Left cardiac atrium (tissue), 4 donors: ENCODE results near the gene NME2. TPM values are rescaled to one million over a fixed set of nuclear protein-coding genes. Genes with fewer than 3 reads are reported as not detected.
"Not testable (repeated sequence)": the region's sequence is repeated elsewhere in the genome, so short reads cannot be mapped to it uniquely, and the experiment has no call there.

ENCODE experiments used
- ATAC-seq, 2 donors: fragments of 200-7000 bp; cut with Tn5 transposase; one replicate each; pipeline ENCODE4 v1.9.1; 2020; ENCODE audit warnings: mild to moderate bottlenecking in 2 of 2, moderate library complexity in 2 of 2
- DNase-seq: peaks from one replicate; pipeline ENCODE4 v3.0.0-alpha.2; 2020
- intact Hi-C, 2 donors: fragments of 100-400 bp; cut with DNase I; formaldehyde crosslinking; loops; one replicate each; pipeline versions ENCODE4 v1.14.1 to v1.15.1; 2022 to 2023
- total RNA-seq, 2 donors: library from RNA; stranded (reverse); fragmentation: NEBNext Ultra II Directional; extraction: Animal tissue kit (Norgen Biotek cat#: 25700); gene quantifications; one replicate each; pipeline ENCODE4 v1.2.1, GENCODE V29; 2021
- donor health status: DM: no; HTN: yes; CAD: no.
- donor health status: DM: no; HTN: yes; CAD: no; lungs with severe emphysema.
- donor health status: DM: yes; HTN: yes; CAD: no.
- donor health status: Dilated cardiomyopathy.

The NME2 gene
- total RNA-seq, 2 donors from 2014 or later = 350 to 359 TPM

DNA sequence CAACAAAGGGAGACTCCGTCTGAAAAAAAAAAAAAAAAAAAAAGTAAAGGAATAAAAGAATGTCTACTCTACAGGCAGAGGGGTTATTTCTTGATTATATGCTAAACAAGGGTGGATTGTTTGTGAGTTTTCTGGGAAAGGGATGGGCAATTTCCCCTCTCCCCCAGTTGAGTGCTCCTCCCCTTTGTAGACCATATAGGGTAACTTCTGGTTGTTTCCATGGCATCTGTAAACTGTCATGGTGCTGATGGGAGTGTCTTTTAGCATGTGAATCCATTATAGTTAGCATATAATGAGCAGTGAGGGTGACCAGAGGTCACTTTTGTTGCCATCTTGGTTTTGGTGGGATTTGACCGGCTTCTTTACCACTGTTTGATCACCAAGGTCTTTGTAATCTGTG lies 17.0 kb upstream of the NME2 start:
- ATAC-seq (no peak), DNase-seq (no peak)
- intact Hi-C loops = no loop called here

DNA sequence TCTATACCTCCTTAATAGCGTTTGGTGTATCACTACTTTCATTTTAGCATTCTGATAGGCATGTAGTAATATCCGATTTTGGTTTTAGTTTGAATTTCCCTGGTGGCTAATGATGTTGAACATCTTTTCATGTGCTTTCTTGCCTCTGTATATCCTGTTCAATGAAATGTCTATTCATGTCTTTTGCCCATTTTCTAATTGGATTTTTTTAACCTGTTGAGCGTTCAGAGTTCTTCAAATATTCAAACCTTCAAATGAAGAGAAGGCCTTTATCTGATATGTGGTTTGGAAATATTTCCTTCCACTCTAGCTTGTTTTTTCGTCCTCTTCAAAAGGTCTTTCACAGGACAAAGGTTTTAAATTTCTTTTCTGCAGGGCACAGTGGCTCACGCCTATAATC lies 15.3 kb upstream of the NME2 start:
- intact Hi-C loops = loop anchor here in 1 of 2 donors (5.0 kb wide), 1 partner anchor 149 kb away; no protein-coding TSS in a partner anchor
- DNase-seq = no peak
- ATAC-seq = no peak

DNA sequence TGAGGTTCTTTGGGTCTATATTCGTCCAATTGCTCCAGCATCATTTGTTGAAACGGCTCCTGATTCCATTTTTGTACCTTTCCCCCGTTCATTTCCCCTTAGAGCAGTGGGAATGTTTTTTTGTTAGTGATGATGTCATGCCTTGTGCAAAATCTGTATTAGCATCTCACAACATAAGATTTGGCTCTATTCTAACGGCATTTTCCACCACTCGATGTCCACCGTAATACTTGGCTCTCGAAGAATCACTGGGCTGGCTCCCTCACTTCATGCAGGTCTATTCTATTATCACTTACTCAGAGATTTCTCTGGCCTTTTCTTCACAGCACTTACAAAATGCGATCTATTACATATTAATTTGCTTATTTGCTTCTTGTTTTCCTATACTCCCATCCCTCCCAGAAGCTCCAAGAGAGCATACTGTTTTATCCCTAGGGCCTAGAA lies 13.4 kb upstream of the NME2 start:
- peak; percentile 3 to 8 for ATAC-seq
- intact Hi-C loops = loop anchor here (2.0 to 5.0 kb wide), 3 partner anchors 34 to 152 kb away; no protein-coding TSS in a partner anchor
- no peak for DNase-seq

DNA sequence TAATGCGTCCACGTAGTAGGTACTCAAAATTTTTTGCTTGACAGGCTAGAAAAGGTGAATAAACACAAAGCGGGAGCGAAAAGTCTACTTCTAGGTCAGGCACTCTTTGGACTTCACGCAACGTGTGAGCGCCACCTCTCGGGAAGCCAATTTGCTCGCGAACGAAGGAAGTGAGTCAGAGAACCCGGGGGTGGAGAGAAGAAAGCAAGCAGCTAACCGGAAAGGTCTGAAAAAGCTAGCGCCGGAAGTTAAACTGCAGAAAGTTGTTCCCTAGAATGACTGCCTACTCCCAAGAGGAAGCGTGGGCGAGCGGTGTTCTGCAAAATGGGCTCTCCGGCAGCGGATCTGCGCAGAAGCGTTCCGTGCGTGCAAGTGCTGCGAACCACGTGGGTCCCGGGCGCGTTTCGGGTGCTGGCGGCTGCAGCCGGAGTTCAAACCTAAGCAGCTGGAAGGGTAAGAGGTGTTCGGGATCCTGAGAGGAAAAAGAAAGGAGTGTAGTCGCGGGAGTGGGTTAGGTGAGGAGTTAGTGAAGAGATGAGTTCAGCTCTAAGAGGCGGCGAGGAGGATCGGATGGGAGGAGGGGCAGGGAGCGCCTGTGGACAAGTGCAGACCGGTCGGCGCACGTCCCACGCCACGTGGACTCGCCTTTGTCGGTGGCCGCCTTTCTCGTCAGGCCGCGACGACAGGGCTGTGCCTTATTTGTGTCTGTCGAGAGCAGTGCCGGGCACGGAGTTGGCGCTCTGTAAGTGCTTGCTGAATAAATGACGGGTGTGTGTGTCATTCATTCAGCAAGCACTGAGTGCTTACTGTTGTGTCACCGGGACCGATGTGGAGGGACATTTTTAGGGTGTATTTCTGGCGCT lies 12.8 kb upstream of the NME2 start, which contains the start of gene NME1:
Gene NME1 (plus strand): TSS at position 350 of the 863 bp plus-strand sequence. CDS start 2,096 bp downstream, outside the sequence.
- ATAC-seq (peak; percentile 98 to 99), DNase-seq (peak; percentile 94)
- intact Hi-C loops = loop anchor here (2.0 to 5.0 kb wide), 3 partner anchors 35 to 153 kb away; no protein-coding TSS in a partner anchor

DNA sequence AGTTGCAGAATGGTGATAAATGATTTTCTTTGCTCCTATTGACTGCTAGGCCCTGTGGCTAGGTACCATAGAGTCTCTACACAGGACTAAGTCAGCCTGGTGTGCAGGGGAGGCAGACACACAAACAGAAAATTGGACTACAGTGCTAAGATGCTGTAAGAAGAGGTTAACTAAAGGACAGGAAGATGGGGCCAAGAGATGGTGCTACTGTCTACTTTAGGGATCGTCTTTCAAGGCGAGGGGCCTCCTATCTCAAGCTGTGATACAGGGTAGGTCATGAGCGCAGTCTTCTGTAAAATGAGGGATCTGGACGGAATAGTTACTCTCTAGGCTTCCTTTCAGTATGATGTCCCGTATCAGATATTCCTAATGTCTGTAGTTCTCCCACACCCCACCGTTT lies 12.0 kb upstream of the NME2 start:
- peak in 1 of 2 donors; percentile 7 for ATAC-seq
- DNase-seq = no peak
- intact Hi-C loops = loop anchor here in 1 of 2 donors (5.0 kb wide), 1 partner anchor 152 kb away; no protein-coding TSS in a partner anchor

DNA sequence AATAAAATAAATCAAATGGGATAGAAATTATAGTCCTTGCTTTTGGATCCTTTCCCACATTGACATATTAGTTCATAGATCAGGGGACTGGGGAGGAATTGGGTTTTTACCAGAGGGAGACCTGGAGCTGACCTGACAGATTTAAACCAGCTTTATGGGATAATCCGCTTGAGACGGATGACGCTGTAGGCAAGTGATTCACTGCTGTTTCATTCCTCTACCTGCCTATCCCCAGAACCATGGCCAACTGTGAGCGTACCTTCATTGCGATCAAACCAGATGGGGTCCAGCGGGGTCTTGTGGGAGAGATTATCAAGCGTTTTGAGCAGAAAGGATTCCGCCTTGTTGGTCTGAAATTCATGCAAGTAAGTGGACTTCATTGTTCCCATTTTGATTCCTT lies 10.8 kb upstream of the NME2 start:
- no peak for DNase-seq
- intact Hi-C loops = no loop called here
- ATAC-seq = no peak

DNA sequence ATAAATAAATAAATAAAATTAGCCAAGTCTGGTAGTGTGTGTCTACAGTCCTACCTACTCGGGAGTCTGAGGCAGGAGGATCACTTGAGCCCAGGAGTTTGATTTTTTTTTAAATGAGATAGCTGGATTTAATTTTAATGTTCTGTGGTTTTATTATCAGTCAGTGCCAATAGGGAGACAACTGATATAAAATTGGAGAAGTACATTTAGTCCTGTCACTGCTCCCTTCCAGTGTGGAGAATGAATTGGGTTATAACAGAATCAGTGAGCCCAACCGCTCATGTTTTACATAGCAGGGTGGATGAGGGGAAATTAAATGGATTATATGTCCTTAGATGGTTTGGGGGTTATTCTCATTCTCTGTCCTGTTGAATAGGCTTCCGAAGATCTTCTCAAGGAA lies 6.6 kb upstream of the NME2 start:
- no peak for DNase-seq
- intact Hi-C loops = no loop called here

DNA sequence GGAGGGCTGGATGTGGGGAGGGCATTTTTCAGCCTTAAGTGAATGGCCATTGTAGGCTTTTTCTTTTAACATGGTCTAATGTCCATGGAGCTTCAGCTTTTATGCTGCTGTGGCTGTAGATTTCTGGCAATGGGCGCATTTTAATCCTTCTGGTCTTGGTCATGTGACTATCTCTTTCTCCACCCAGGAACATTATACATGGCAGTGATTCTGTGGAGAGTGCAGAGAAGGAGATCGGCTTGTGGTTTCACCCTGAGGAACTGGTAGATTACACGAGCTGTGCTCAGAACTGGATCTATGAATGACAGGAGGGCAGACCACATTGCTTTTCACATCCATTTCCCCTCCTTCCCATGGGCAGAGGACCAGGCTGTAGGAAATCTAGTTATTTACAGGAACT lies 4.7 kb upstream of the NME2 start:
- intact Hi-C loops = no loop called here
- DNase-seq (no peak), ATAC-seq (no peak)

More for the DNA sequence above, 6.6 kb upstream of the NME2 start:
- ATAC-seq = no peak

DNA sequence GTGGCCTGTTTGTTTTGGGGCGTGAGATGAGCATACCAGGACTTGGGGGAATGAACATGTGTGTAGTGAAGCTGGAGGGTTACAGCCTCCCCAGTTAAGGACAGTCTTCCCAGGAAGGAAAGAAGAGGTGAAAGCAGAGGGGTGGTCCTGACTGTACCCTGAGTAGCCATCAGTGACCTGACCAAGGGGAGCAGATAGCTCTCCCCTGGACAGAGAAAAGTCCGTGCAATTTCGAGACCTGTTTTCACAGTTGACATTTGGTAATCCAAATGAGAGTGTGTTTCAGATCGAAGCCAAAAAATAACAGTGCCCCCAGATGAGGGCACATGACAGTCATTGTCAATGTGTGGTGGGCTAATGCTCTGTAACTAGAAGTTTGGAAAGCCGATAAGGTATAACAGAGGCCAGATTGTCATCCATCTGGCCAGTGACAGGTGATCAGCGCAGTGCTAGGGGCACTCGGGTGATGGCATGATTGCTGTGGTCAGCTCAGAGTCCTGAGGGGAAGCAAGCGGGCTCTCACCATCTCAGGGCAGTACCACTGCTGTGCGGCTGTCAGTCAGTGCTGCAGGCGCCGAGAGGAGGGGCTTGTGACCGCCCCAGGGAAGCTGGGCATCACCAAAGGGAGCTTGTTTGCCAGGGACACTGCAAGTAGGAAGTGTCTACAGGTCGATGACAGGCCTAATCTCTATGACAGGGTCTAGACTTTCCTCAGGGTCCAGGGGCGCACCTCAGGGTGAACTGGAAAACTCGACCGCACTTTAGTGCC lies 1.1 kb upstream of the NME2 start:
- peak; percentile 2 to 4 for ATAC-seq
- DNase-seq = no peak

DNA sequence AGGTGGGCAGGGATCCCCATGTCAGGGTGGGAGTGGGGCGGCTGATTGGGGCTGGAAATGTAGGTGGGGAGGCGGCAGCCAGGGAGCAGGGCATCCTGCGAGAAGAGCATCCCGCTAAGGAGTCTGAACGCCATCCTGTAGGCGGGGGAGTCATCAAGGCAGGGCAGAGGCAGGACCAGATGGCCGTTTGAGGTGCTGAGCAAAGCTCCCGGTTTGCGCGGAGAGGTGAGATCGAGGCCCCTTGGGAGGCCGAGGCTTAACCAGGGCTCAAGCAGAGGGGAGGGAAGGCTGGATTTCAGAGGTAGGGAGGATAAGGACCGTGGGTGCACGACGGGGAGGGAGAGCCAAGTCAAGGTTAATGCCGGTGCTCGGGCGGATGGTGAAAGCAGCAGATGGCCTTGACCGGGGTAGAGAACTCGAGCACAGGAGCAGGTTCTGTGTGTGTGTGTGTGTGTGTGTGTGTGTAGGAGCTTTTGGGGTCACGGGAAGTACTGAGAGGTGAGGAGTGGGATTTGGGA lies 472 bp upstream of the NME2 start:
- DNase-seq = peak; percentile 40
- intact Hi-C loops = no loop called here
- peak in 1 of 2 donors; percentile 16 for ATAC-seq

More for the DNA sequence above, 1.1 kb upstream of the NME2 start:
- intact Hi-C loops = no loop called here

DNA sequence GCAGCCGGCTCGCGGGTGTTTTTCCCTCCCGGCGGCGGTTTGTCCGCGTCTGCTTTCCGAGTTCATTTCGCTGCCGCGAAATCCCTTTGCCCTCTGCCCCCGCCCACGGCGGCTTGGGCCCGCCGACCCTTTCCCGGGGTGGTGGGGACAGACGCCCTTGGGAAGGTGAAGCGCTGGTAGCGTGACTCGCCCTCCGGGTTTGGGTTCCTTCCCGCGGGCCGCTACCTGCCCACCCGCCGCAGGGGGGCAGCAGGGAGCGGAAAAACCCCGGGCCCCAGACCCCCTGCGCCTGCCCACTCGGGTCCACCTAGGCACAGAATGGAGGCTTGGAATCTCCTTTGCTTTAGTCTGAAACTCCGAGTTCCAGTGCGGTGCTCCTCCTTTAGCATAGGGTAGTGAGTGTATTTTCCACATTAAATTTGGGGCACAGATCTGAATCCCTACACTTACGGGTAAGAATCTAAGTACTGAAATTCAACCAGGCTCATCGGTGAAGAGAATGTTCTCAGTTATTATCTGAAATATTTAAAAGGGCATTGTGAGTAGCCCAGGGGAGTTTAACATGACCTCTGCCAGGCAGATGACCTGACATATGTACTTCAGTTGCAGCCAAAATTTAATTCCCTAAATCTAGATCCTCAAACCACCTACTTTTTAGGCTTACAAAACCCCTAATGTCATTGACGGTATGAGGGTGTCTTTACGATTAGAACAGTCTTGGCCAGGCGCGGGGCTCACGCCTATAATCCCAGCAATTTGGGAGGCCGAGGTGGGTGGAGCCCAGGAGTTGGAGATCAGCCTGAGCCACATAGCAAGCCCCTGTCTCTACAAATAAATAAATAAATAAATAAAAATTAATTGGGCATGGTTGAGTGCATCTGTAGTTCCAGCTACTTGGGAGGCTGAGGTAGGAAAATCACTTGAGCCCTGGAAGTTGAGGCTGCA lies 1.0 kb downstream of the NME2 start:
- DNase-seq (peak; percentile 62), ATAC-seq (peak; percentile 33 to 52)
- intact Hi-C loops = no loop called here

DNA sequence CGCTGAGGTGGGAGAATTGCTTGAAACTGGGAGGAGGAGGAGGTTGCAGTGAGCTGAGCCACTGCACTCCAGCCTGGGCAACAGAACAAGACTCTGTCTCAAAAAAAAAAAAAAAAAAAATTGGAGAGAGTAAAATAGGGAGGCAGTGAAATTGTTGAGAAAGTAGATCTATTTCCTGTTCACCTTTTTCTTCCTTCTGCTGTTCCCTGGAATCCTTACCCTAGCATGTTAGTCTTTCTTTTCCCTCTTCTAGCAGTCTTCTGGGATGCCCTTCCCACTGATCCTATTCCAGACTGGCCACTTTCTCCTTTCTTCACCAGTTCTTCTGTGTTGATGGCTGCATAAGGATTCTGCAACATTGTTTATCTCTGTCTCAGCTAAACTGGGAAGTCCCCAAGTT lies 3.1 kb downstream of the NME2 start:
- ATAC-seq (no peak), DNase-seq (no peak)
- intact Hi-C loops = no loop called here

DNA sequence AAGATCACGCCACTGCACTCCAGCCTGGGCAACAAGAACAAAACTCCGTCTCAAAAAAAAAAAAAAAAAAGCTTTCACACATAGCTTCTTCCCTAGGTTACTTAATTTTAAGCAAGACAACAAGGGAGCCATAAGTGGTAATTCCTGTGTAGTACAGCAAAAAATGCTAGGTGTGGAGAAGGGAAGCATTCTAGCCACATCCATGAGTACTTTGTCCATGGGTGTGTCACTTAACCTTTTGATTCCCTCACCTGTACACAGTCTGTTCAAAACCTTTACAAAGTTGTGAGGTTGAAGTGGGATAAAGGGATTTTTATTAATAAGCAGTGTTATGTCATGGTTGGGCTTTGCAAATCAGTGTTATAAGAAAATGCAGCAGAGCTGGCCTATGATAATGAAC lies 4.5 kb downstream of the NME2 start:
- no peak for ATAC-seq

DNA sequence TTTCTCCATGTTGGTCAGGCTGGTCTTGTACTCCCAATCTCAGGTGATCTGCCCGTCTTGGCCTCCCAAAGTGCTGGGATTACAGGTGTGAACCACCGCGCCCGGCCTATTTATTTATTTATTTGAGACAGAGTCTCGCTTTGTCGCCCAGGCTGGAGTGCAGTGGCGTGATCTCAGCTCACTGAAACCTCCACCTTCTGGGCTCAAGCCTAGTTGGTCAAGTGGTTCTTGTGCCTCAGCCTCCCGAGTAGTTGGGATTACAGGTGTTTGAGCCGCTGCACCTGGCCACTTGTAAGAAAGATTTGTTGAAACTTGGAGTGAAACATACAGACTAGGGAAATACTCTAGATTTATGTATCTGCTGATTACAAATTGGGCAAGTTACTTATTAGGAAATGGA lies 5.8 kb downstream of the NME2 start:
- intact Hi-C loops = not testable (repeated sequence)

More for the DNA sequence above, 4.5 kb downstream of the NME2 start:
- intact Hi-C loops = no loop called here
- no peak for DNase-seq

DNA sequence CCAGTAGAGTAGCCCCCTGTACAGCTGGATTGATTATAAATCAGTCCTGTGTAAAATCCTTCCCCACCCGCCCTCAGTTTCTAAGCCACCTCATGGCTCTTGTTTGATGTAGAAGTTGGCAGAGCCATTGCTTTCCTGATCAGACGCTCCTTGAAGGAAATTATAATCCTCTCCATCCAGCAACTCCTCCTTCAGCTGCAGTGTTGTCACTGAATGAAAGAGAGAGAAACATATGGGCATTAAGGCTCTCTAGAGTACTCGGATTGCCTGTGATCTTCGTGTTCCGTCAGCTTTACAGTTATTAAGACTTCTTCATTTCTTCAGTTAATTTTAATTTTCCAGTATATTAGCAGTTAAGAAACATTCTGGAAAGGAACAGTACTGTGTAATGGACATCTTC lies 14.3 kb downstream of the NME2 start:
- intact Hi-C loops = no loop called here
- DNase-seq = no peak

More for the DNA sequence above, 5.8 kb downstream of the NME2 start:
- DNase-seq, ATAC-seq: not testable (repeated sequence)

DNA sequence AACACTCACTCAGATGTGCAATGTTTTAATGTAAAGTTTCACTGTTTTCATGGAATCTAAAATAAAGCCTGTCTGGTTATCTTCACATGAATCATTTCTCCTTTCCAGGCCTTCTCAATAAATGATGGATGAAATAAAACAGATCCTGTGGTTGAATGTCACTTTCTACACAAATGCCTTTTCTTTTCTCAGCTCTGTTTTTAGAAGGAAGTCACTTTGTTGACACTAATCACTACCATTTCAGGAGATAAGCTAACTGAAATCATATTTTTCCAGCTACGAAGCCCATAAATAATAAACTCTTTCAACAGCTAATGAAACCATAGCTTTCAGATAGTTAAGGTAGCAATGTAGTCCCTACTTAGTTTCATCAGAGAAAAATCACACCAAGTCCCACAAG lies 17.9 kb downstream of the NME2 start:
- intact Hi-C loops = no loop called here
- no peak for DNase-seq
- ATAC-seq = no peak

More for the DNA sequence above, 14.3 kb downstream of the NME2 start:
- no peak for ATAC-seq

DNA sequence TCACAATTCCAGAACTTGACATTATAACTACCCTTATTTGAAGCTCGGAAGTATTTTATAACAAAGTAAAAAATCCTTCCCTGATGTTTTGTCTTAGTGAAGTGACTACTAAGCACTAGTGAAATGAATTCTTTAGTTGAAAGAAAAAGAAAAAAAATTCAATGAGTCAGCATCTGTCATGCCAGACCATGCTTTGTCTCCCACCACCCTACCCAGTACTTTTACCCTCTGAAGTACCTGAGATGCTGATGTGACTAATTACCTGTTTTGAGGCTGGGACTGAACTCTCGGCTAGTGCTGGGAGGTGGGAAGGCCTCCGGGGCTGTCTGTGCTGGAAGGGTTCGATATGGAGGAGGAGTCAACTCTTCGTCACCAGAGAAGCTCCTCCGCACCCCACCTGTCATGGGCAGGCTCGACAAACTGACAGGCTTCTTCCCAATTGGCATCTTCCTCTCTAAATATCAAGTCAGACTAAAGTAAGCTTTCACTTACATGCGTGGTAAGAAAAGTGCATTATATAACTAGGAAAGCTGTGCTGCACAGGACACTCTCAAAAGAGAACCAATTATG lies 19.6 kb downstream of the NME2 start:
- no peak for ATAC-seq
- no peak for DNase-seq
- intact Hi-C loops = no loop called here

DNA sequence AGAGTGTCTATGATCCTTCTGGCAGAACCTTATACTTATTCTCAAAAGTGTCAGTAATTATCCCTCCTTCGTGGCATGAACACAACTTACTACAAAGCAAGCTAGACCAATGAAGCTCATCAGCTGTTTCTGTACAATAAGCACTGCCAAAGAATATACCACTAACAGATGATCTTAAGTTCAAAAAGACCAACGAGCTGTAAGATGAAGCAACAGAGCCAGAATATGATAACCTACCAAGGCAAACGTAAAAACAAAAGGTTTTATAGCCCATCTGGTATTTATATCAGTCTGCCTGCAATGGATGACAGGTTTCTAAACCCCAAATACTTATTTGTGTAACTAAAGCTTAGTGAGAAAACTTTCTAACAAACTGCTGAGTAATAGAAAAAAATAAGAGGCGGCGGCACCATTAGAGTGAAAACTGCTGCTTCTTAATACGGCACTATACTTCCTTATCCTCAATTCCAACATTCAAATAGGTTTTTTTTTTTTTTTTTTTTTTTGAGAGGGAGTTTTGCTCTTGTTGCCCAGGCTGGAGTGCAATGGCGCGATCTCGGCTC lies 22.1 kb downstream of the NME2 start:
- DNase-seq (no peak), ATAC-seq (no peak)
- intact Hi-C loops = no loop called here
